Activated B cell treated with CpG ODN at 0.5 μM for 24 hours (primary cell): ENCODE data around the gene MUC21. TPM values are rescaled to one million over a fixed set of nuclear protein-coding genes. Genes with fewer than 3 reads are reported as not detected.

ENCODE experiments used
- ATAC-seq: fragments of 200-7000 bp; cut with Tn5 transposase; one replicate; pipeline ENCODE4 v1.10.0; 2021; ENCODE audit warnings: low read depth, mild to moderate bottlenecking, moderate library complexity
- CTCF ChIA-PET: fragments of 350-600 bp; sonication (Branson Sonifier 250); formaldehyde crosslinking; loops from one replicate; lab custom pipeline; 2021; ENCODE audit warnings: antibody characterized with exemption; lab: Charles Lee
- POLR2A ChIA-PET: fragments of 350-600 bp; sonication (Branson Sonifier 250); formaldehyde crosslinking; loops from one replicate; lab custom pipeline; 2021; ENCODE audit warnings: antibody characterized with exemption; lab: Charles Lee
- DNase-seq: peaks from one replicate; pipeline ENCODE4 v3.0.0; 2022
- H3K27ac Mint-ChIP-seq: one replicate; pipeline ENCODE4 v1.8.0; 2020; ENCODE audit warnings: mixed read lengths
- H3K27me3 Mint-ChIP-seq: one replicate; pipeline ENCODE4 v1.8.0; 2021; ENCODE audit warnings: mixed read lengths
- H3K36me3 Mint-ChIP-seq: one replicate; pipeline ENCODE4 v1.8.0; 2021; ENCODE audit warnings: low read depth, mixed read lengths
- H3K4me1 Mint-ChIP-seq: one replicate; pipeline ENCODE4 v1.8.0; 2021; ENCODE audit warnings: mixed read lengths
- H3K4me3 Mint-ChIP-seq: one replicate; pipeline ENCODE4 v1.8.0; 2020; ENCODE audit warnings: mild to moderate bottlenecking, mixed read lengths
- H3K9me3 Mint-ChIP-seq: one replicate; pipeline ENCODE4 v1.8.0; 2020; ENCODE audit warnings: mixed read lengths
- intact Hi-C: fragments of 100-400 bp; cut with micrococcal nuclease; formaldehyde crosslinking; loops from one replicate; pipeline ENCODE4 v1.15.1; 2024
- total RNA-seq: library from RNA; stranded (reverse); gene quantifications from 2 replicates; pipeline ENCODE4 v1.2.3, GENCODE V29; 2022
- TF ChIP-seq, protein P1 (sequence below): fragments of 200-600 bp; IDR thresholded peaks from one replicate; pipeline ENCODE4 v1.8.0; 2022; ENCODE audit warnings: antibody characterized with exemption, mild to moderate bottlenecking

MUC21 gene
- total RNA-seq, 1 donor from 2014 or later: not detected

DNA sequence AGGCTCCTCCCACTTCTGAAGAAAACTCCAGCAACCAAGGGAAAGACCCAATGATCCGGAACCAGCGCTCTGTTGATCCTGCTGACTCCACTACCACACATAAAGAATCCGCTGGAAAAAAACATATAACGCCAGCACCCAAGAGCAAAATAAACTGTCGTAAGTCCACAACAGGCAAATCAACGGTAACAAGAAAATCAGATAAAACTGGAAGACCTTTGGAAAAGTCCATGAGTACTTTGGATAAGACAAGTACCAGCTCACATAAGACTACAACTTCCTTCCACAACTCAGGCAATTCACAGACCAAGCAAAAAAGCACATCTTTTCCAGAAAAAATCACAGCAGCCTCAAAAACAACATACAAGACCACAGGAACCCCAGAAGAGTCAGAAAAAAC lies 34.7 kb upstream of the MUC21 start:
- CTCF ChIA-PET: no interaction called here

GRCh38 chr6:30951907-30952469 lies 31.5 kb upstream of the MUC21 start:
- ATAC-seq: no peak
- H3K4me3 Mint-ChIP-seq: no peak overlapping the region
- intact Hi-C loops: no loop called here
- TF ChIP-seq, protein P1, sequence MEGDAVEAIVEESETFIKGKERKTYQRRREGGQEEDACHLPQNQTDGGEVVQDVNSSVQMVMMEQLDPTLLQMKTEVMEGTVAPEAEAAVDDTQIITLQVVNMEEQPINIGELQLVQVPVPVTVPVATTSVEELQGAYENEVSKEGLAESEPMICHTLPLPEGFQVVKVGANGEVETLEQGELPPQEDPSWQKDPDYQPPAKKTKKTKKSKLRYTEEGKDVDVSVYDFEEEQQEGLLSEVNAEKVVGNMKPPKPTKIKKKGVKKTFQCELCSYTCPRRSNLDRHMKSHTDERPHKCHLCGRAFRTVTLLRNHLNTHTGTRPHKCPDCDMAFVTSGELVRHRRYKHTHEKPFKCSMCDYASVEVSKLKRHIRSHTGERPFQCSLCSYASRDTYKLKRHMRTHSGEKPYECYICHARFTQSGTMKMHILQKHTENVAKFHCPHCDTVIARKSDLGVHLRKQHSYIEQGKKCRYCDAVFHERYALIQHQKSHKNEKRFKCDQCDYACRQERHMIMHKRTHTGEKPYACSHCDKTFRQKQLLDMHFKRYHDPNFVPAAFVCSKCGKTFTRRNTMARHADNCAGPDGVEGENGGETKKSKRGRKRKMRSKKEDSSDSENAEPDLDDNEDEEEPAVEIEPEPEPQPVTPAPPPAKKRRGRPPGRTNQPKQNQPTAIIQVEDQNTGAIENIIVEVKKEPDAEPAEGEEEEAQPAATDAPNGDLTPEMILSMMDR: no peak
- H3K36me3 Mint-ChIP-seq: no peaks in the 10 kb centered on the region
- ChIA-PET CTCF (no interaction called here), POLR2A (no interaction called here)
- H3K27ac Mint-ChIP-seq: no peak overlapping the region
- H3K9me3 Mint-ChIP-seq: no peaks in the 10 kb centered on the region
- DNase-seq: no peak
- H3K27me3 Mint-ChIP-seq: peaks cover 17% of the 10 kb centered on the region
- H3K4me1 Mint-ChIP-seq: peaks cover 21% of the 10 kb centered on the region

More for the DNA sequence above, 34.7 kb upstream of the MUC21 start:
- DNase-seq (no peak), ATAC-seq (no peak)
- no peaks in the 10 kb centered on the region for H3K9me3 Mint-ChIP-seq
- intact Hi-C loops: no loop called here
- POLR2A ChIA-PET: no interaction called here
- no peaks in the 10 kb centered on the region for H3K4me1 Mint-ChIP-seq
- H3K4me3 Mint-ChIP-seq: no peak overlapping the region
- TF ChIP-seq, protein P1: no peak
- no peak overlapping the region for H3K27ac Mint-ChIP-seq
- peaks cover 30% of the 10 kb centered on the region for H3K27me3 Mint-ChIP-seq
- H3K36me3 Mint-ChIP-seq: no peaks in the 10 kb centered on the region

DNA sequence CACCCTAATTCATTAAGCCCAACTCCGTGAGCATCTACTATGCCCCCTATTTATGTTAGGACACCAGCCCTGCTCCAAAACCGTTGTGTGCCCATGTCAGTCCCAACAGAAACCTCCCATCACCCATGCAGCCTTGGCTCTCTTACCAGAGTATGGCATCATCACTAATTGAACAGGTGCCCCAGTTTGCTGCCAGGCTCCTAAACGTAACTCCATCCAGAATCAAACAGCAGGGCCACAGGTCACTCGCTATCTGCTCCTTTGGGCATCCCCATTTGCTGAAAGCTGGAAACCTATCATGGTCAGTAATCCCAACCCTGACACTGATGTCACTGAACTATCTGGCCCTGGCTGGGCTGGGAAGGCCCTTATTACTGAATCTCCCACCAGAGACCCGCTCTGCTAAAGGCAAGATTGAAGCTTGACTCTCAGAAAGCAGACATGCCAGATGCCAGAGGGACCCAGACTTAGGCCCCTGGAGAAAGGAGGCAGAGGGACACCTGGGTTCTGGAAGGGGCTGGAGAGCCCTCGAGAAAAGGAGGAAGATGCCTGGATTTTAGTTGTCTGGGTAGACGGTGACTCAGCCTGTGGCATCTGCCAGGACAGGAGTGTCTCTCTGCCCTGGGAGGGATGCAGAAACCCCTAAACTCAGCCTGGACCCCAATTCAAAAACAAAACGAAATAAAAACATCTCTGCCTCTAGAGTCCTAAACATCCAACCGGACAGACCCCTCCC lies 28.7 kb upstream of the MUC21 start:
- peaks cover 6% of the 10 kb centered on the region for H3K27me3 Mint-ChIP-seq
- no peaks in the 10 kb centered on the region for H3K9me3 Mint-ChIP-seq
- ChIA-PET CTCF (interaction anchor here (0.6 to 1.6 kb wide), 2 partner anchors 124 to 1885 kb away, joined by 4 read pairs; no protein-coding TSS in a partner anchor), POLR2A (interaction anchor here (0.9 to 2.0 kb wide), 5 partner anchors 37 to 1017 kb away, joined by 3 to 17 read pairs (median 4); partner anchors contain the start of genes DDR1, DXO and VARS2)
- no peak for ATAC-seq
- H3K36me3 Mint-ChIP-seq: no peaks in the 10 kb centered on the region
- H3K4me1 Mint-ChIP-seq: peaks cover 21% of the 10 kb centered on the region
- peak overlapping the region; percentile 82 for H3K4me3 Mint-ChIP-seq
- TF ChIP-seq, protein P1: no peak
- intact Hi-C loops: loop anchor here (2.0 to 5.0 kb wide), 2 partner anchors 40 to 212 kb away; partner anchors contain the start of genes FLOT1, IER3 and VARS2
- H3K27ac Mint-ChIP-seq: peak overlapping the region; percentile 62
- DNase-seq: no peak

DNA sequence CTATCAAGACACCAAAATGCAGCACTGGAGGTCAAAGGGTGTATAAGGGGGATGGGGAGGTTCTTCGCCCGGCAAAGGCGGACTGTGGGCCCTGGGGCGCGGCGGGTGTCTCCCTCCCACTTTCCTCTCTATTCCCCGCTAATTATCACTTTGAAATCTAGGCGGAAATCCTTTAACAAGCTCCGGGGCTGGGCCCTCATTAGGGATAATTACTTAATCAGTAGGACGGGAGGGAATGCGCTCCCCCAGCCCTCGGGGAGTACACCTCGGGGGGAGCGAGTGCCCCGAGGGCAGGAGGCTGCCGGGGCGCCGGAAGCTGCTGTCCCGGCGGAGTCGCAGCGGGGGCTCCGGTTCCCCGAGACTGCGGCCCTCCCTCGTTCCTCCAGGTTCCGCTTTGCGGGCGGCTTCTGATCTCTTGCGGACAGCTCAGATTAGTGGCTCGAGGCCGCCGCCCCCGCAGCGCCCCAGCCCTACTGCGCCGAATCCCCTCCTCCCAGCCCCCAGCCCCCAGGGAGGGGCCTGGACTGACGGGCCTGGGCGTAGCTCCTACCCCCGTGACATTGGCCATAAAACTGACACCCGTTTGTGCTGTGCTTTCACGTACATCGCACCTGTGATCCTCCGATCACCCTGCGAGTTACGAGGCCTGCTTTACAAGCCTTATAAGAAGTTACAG lies 28.0 kb upstream of the MUC21 start:
- H3K27me3 Mint-ChIP-seq: peaks cover 5% of the 10 kb centered on the region
- intact Hi-C loops: loop anchor here (2.0 to 5.0 kb wide), 2 partner anchors 41 to 213 kb away; partner anchors contain the start of genes FLOT1, IER3 and VARS2
- CTCF ChIA-PET: interaction anchor here (0.6 to 1.6 kb wide), 2 partner anchors 124 to 1884 kb away, joined by 4 read pairs; no protein-coding TSS in a partner anchor

More for the DNA sequence above, 28.0 kb upstream of the MUC21 start:
- ATAC-seq: peak; percentile 93
- Mint-ChIP-seq H3K4me1 (peaks cover 21% of the 10 kb centered on the region), H3K27ac (peak overlapping the region; percentile 82), H3K36me3 (no peaks in the 10 kb centered on the region), H3K4me3 (peak overlapping the region; percentile 82), H3K9me3 (no peaks in the 10 kb centered on the region)
- POLR2A ChIA-PET: interaction anchor here (0.6 to 2.0 kb wide), 9 partner anchors 38 to 1017 kb away, joined by 3 to 17 read pairs (median 3); partner anchors contain the start of genes DDR1, DXO, POLR1H and VARS2
- TF ChIP-seq, protein P1: no peak
- peak; percentile 72 for DNase-seq
